GM12864 (cell line): Measurements from ENCODE around the gene KCTD16.

Experiments
- DNase-seq: peaks from one replicate; pipeline ENCODE4 v3.0.0-alpha.2; 2011; ENCODE audit warnings: low read depth
- H3K4me3 ChIP-seq: 2 replicates; pipeline ENCODE4 v1.5.1; 2011; ENCODE audit warnings: mild to moderate bottlenecking, low read depth, low read length, control low read depth
- CTCF ChIP-seq: IDR thresholded peaks from 2 replicates; pipeline ENCODE4 v1.5.1; 2011; ENCODE audit warnings: low read depth, mild to moderate bottlenecking, moderate library complexity, low read length, control low read depth, inconsistent platforms; ENCODE audit errors: missing control alignments

KCTD16 gene

GRCh38 chr5:144427866-144428265 is 257.2 kb downstream of the KCTD16 start:
- no peak for TF ChIP-seq CTCF
- DNase-seq, result no peak
- H3K4me3 ChIP-seq, result no peak overlapping the region

- TF ChIP-seq CTCF, result no peak
- DNase-seq, result no peak
- no peak overlapping the region for H3K4me3 ChIP-seq
Measured at GRCh38 chr5:144428326-144428725, 257.7 kb downstream of the KCTD16 start.

GRCh38 chr5:144429405-144429804 is 258.7 kb downstream of the KCTD16 start:
- no peak for TF ChIP-seq CTCF
- no peak overlapping the region for H3K4me3 ChIP-seq
- no peak for DNase-seq

- no peak for TF ChIP-seq CTCF
- DNase-seq, result no peak
- H3K4me3 ChIP-seq, result no peak overlapping the region
Measured at GRCh38 chr5:144429905-144430304, 259.2 kb downstream of the KCTD16 start.

GRCh38 chr5:144433140-144433822 is 262.6 kb downstream of the KCTD16 start:
- DNase-seq, result no peak
- no peak overlapping the region for H3K4me3 ChIP-seq
- no peak for TF ChIP-seq CTCF

- H3K4me3 ChIP-seq, result no peak overlapping the region
- no peak for TF ChIP-seq CTCF
- no peak for DNase-seq
Measured at GRCh38 chr5:144433893-144434292, 263.2 kb downstream of the KCTD16 start.

GRCh38 chr5:144436007-144436406 is 265.3 kb downstream of the KCTD16 start:
- H3K4me3 ChIP-seq, result no peak overlapping the region
- DNase-seq, result no peak
- TF ChIP-seq CTCF, result no peak
